DND-41 (cell line): ENCODE results near the gene AGAP1.

Experiments
- ATAC-seq: fragments of 200-7000 bp; cut with Tn5 transposase; 3 replicates; pipeline ENCODE4 v1.9.1; 2021; ENCODE audit warnings: low read depth; ENCODE audit not compliant: insufficient read depth
- DNase-seq: peaks from one replicate; pipeline ENCODE4 v3.0.0-alpha.2; 2020
- H2AFZ ChIP-seq: 2 replicates; pipeline ENCODE4 v1.6.0; 2012; ENCODE audit warnings: low read depth, low read length
- H3K27ac ChIP-seq: 2 replicates; pipeline ENCODE4 v1.5.1; 2012; ENCODE audit warnings: low read length, inconsistent platforms
- H3K27me3 ChIP-seq: fragments of 200-600 bp; sonication (generic); 2 replicates; pipeline ENCODE4 v1.6.0; 2012; ENCODE audit warnings: low read length, mild to moderate bottlenecking, inconsistent platforms; ENCODE audit not compliant: insufficient read depth, poor library complexity
- H3K36me3 ChIP-seq: 2 replicates; pipeline ENCODE4 v1.5.1; 2012; ENCODE audit warnings: low read length, inconsistent platforms; ENCODE audit not compliant: insufficient read depth
- H3K4me1 ChIP-seq: 2 replicates; pipeline ENCODE4 v1.5.1; 2012; ENCODE audit warnings: mild to moderate bottlenecking, low read length; ENCODE audit not compliant: insufficient read depth
- H3K4me2 ChIP-seq: 2 replicates; pipeline ENCODE4 v1.6.0; 2012; ENCODE audit warnings: mild to moderate bottlenecking, moderate library complexity, low read length, inconsistent platforms; ENCODE audit not compliant: insufficient read depth
- H3K4me3 ChIP-seq, 2 experiments: fragments of 200-600 bp in 1 of 2; shearing (Covaris generic) in 1 of 2; 2 replicates each; pipeline ENCODE4 v1.5.1; 2012 to 2016; ENCODE audit warnings: inconsistent platforms in 2 of 2, low read length in 2 of 2, mild to moderate bottlenecking in 2 of 2, low read depth in 1 of 2, moderate library complexity in 1 of 2
- H3K79me2 ChIP-seq: 2 replicates; pipeline ENCODE4 v1.6.0; 2012; ENCODE audit warnings: low read length, inconsistent platforms; ENCODE audit not compliant: insufficient read depth
- H3K9ac ChIP-seq: 2 replicates; pipeline ENCODE4 v1.6.0; 2012; ENCODE audit warnings: low read depth, mild to moderate bottlenecking, inconsistent platforms, low read length, moderate library complexity
- H3K9me3 ChIP-seq: 2 replicates; pipeline ENCODE4 v1.5.1; 2012; ENCODE audit warnings: low read length, moderate library complexity, mild to moderate bottlenecking, inconsistent platforms; ENCODE audit not compliant: insufficient read depth, severe bottlenecking
- H4K20me1 ChIP-seq: 2 replicates; pipeline ENCODE4 v1.6.0; 2012; ENCODE audit warnings: low read length; ENCODE audit not compliant: insufficient read depth
- CTCF ChIP-seq: IDR thresholded peaks from 2 replicates; pipeline ENCODE4 v1.5.1; 2012; ENCODE audit warnings: borderline replicate concordance, low read length, moderate library complexity, mild to moderate bottlenecking; ENCODE audit not compliant: poor library complexity, severe bottlenecking; ENCODE audit errors: extremely low read depth
- EZH2 ChIP-seq: IDR thresholded peaks from 3 replicates; pipeline ENCODE4 v1.6.1; 2012; ENCODE audit warnings: borderline replicate concordance, low read depth, mild to moderate bottlenecking, moderate library complexity, low read length, inconsistent platforms; ENCODE audit not compliant: severe bottlenecking

AGAP1 gene

GRCh38 chr2:235911633-235912233, 417.9 kb downstream of the AGAP1 start:
- Histone ChIP-seq H3K9ac (no peak overlapping the region), H3K4me1 (no peaks in the 10 kb centered on the region), H3K79me2 (no peaks in the 10 kb centered on the region), H3K27me3 (no peaks in the 10 kb centered on the region), H3K4me3 (no peak overlapping the region), H2AFZ (no peak overlapping the region), H3K9me3 (peaks cover 9% of the 10 kb centered on the region), H3K27ac (no peak overlapping the region), H4K20me1 (no peaks in the 10 kb centered on the region), H3K4me2 (no peak overlapping the region), H3K36me3 (peaks cover 12% of the 10 kb centered on the region)
- no peak for ATAC-seq
- DNase-seq, result no peak
- no peak for TF ChIP-seq CTCF
- TF ChIP-seq EZH2, result no peak

- Histone ChIP-seq H2AFZ (no peak overlapping the region), H3K9ac (no peak overlapping the region), H3K27me3 (no peaks in the 10 kb centered on the region), H3K79me2 (no peaks in the 10 kb centered on the region), H3K4me1 (no peaks in the 10 kb centered on the region), H3K4me2 (no peak overlapping the region), H3K27ac (no peak overlapping the region), H3K4me3 (no peak overlapping the region), H4K20me1 (no peaks in the 10 kb centered on the region), H3K9me3 (peaks cover 9% of the 10 kb centered on the region), H3K36me3 (peaks cover 12% of the 10 kb centered on the region)
- DNase-seq, result no peak
- TF ChIP-seq CTCF (no peak), EZH2 (no peak)
- no peak for ATAC-seq
Measured at GRCh38 chr2:235914756-235915155, 420.9 kb downstream of the AGAP1 start.

- ATAC-seq, result no peak
- no peak overlapping the region for H3K4me3 ChIP-seq
Measured at GRCh38 chr2:235917506-235917905, 423.7 kb downstream of the AGAP1 start.

More at GRCh38 chr2:235917506-235917905, 423.7 kb downstream of the AGAP1 start:
- Histone ChIP-seq H3K4me1 (no peaks in the 10 kb centered on the region), H3K4me2 (no peak overlapping the region), H3K9ac (no peak overlapping the region), H3K9me3 (peaks cover 9% of the 10 kb centered on the region), H3K27me3 (no peaks in the 10 kb centered on the region), H3K79me2 (no peaks in the 10 kb centered on the region), H2AFZ (no peak overlapping the region), H4K20me1 (no peaks in the 10 kb centered on the region), H3K27ac (no peak overlapping the region), H3K36me3 (peaks cover 12% of the 10 kb centered on the region)
- TF ChIP-seq CTCF, result no peak
- TF ChIP-seq EZH2, result no peak
- no peak for DNase-seq
